ENCODE measurements around the gene PLA2R1.

Gene PLA2R1

GRCh38 chr2:160077912-160078810 is 15.7 kb upstream of the PLA2R1 start:
- no peak for TF ChIP-seq CTCF (IDR thresholded peaks at IDR 0.05; ENCODE audit: low read depth, low read length, missing control alignments)
- H3K4me3 ChIP-seq (ENCODE audit: low read depth, low read length): no peak overlapping the region
- no peak for DNase-seq (ENCODE audit: low read depth)

GRCh38 chr2:160076914-160077313 is 14.5 kb upstream of the PLA2R1 start:
- no peak for TF ChIP-seq CTCF (IDR thresholded peaks at IDR 0.05; ENCODE audit: low read depth, low read length, missing control alignments)
- no peak overlapping the region for H3K4me3 ChIP-seq (ENCODE audit: low read depth, low read length)
- no peak for DNase-seq (ENCODE audit: low read depth)

GRCh38 chr2:160076241-160076640 is 13.8 kb upstream of the PLA2R1 start:
- no peak for DNase-seq (ENCODE audit: low read depth)
- H3K4me3 ChIP-seq (ENCODE audit: low read depth, low read length): no peak overlapping the region
- no peak for TF ChIP-seq CTCF (IDR thresholded peaks at IDR 0.05; ENCODE audit: low read depth, low read length, missing control alignments)

- DNase-seq (ENCODE audit: low read depth): no peak
- no peak for TF ChIP-seq CTCF (IDR thresholded peaks at IDR 0.05; ENCODE audit: low read depth, low read length, missing control alignments)
- H3K4me3 ChIP-seq (ENCODE audit: low read depth, low read length): no peak overlapping the region
Measured at GRCh38 chr2:160075171-160075570, 12.8 kb upstream of the PLA2R1 start.

- H3K4me3 ChIP-seq (ENCODE audit: low read depth, low read length): no peak overlapping the region
- no peak for TF ChIP-seq CTCF (IDR thresholded peaks at IDR 0.05; ENCODE audit: low read depth, low read length, missing control alignments)
- DNase-seq (ENCODE audit: low read depth): no peak
Measured at GRCh38 chr2:160073284-160073888, 11.0 kb upstream of the PLA2R1 start.

- TF ChIP-seq CTCF (IDR thresholded peaks at IDR 0.05; ENCODE audit: low read depth, low read length, missing control alignments): no peak
- no peak for DNase-seq (ENCODE audit: low read depth)
- no peak overlapping the region for H3K4me3 ChIP-seq (ENCODE audit: low read depth, low read length)
Measured at GRCh38 chr2:160068906-160069305, 6.5 kb upstream of the PLA2R1 start.
